ENCODE measurements around the gene CERS4.

CERS4 gene

DNA sequence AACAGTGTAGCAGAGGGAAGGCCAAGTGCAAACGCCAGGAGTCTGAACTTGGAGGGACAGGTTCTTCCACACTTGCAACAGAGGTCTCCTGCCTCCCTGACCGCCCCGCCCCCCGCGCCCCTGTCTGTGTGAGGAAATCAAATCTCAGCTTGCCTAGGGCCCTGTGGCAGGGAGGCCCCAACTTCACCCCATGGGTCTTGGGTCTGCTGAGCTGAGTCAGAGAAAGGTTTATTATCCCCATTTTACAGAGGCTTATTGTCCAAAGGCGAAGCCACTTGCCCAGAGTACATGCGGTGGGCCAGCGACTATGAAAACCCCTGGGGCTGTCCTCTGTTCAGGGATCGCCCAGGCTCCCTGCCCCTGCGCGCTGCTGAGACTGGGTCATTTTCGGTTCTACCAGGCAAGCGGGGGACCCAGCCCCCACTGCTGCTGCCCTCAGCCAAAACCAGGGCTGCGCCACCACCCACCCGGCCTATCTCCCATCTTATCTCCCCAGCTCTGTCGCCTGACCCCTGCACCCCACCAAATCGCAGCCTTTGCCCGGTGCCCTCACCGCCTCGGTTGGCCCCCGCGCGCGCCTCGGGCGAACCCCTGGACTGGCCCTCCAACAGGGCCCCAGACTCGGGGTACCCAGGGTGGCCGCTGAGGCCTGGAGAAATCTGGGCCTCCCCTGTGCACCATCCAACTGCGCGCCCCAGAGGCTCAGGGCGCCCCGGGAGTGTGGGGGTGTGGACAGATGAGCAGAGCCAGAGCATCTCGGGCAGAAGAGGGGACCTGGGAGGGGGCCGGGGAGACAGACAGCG is 850 bp upstream of the CERS4 start:
- TF ChIP-seq, protein P1, sequence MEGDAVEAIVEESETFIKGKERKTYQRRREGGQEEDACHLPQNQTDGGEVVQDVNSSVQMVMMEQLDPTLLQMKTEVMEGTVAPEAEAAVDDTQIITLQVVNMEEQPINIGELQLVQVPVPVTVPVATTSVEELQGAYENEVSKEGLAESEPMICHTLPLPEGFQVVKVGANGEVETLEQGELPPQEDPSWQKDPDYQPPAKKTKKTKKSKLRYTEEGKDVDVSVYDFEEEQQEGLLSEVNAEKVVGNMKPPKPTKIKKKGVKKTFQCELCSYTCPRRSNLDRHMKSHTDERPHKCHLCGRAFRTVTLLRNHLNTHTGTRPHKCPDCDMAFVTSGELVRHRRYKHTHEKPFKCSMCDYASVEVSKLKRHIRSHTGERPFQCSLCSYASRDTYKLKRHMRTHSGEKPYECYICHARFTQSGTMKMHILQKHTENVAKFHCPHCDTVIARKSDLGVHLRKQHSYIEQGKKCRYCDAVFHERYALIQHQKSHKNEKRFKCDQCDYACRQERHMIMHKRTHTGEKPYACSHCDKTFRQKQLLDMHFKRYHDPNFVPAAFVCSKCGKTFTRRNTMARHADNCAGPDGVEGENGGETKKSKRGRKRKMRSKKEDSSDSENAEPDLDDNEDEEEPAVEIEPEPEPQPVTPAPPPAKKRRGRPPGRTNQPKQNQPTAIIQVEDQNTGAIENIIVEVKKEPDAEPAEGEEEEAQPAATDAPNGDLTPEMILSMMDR (IDR thresholded peaks at IDR 0.05), result no peak

DNA sequence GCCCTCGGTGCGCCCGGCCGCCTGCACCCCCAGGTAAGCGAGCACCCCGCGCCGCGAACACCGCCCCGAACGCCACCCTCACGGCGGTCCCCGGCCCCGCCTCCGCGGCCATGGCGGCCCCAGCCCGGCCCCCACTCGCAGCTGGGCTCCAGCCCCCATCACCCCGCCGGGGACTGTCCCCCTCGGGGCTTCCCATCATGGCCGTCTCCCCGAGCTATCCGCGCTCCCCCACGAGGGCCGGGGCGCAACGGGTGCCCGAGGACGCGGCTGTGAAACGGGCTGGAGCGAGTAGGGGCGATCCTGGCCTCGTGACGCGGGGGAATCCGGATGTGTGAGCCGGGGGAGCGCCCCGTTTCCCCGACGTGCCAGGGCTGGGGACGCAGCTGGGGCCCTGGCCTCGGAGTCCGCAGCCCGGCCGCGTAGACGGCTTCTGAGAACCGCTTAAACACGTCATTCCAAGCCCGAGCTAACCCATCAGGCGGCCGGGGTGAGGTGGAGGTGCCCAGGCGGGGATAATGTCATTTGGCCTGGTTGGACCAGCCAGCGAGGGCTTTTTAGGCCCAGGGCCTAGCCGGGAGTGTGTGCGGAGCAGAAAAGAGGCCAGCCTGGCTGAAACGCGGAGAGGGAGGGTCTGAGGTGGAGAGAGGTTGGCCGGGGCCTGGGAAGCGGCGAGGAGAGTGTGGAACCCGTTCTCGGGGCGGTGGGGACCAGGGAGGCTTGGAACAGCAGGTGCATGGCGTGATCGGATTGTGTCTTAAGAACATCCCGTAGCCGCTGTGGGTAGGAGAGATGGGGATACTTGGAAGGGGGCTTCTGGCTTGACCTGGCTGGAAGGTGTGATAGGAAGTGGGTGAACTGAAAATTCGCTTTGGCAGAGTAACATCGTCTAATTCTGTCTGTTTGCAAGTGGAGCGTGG is 550 bp downstream of the CERS4 start:
- TF ChIP-seq, protein P1 (IDR thresholded peaks at IDR 0.05), result no peak

DNA sequence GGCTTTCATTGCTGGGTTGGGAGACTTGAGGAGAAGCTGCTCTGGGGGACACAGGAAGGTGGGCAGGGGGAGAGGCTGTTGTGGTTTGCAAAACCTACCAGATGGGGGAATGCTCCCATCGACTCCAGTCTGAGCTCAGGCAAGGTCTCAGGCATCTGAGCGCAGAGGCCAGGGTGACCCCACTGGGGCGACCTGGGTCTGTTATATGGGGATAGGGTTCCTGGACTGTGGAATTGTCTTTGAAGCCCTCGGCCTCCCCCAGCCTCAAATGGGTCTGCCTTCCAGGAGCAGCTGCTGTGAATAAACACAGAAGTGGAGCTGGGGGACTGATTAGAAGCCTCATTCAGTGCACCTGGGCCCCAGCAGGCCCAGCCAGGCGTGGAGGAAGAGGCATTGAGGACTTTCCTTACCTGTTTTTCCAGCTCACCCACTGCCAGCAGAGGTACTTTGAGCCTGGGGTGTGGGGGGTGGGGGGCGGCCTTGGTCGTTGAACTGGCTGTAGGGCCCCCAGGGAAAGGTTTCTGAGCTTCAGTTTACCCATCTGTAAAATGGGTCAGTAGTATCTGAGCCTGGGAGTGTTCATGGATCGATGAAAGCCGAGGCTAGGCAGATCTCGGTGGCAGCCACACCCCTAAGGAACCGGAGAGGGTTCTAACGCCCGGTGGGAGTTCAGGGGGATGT is 1.4 kb downstream of the CERS4 start:
- TF ChIP-seq, protein P1 (IDR thresholded peaks at IDR 0.05), result no peak

DNA sequence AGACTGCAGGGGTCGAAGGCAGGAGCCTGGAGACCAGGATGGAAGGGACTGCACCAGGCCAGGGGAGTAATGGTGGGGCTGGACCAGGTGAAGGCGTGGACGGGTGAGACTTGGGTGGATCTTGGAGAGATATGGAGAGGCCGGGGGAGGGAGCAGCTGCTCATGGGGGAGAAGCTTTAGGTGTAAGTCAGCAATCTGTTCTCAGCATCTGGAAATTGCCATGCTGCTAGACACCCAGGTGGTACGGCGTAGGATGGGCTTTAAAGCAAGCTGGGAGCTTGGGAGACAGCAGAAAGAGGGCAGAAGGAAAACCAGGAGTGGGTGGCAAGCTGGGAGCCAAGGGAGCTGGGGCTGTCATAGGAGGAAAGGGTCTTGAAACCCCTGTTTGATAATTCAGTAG is 3.0 kb downstream of the CERS4 start:
- TF ChIP-seq, protein P1 (IDR thresholded peaks at IDR 0.05), result no peak

DNA sequence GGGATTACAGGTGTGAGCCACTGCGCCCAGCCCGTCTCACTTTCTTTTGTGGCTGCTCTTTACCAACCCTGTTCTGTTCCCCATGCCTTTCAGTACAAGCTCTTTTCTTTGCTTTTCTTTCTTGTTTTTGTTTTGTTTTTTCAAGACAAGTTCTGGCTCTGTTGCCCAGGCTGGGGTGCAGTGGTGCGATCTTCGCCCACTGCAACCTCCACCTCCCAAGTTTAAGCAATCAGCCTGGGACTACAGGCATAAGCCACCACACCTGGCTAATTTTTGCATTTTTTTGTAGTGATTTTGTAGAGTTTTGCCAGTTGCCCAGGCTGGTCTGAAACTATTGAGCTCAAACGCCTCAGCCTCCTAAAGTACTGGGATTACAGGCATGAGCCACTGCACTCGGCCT is 3.7 kb downstream of the CERS4 start:
- TF ChIP-seq, protein P1 (IDR thresholded peaks at IDR 0.05), result no peak

DNA sequence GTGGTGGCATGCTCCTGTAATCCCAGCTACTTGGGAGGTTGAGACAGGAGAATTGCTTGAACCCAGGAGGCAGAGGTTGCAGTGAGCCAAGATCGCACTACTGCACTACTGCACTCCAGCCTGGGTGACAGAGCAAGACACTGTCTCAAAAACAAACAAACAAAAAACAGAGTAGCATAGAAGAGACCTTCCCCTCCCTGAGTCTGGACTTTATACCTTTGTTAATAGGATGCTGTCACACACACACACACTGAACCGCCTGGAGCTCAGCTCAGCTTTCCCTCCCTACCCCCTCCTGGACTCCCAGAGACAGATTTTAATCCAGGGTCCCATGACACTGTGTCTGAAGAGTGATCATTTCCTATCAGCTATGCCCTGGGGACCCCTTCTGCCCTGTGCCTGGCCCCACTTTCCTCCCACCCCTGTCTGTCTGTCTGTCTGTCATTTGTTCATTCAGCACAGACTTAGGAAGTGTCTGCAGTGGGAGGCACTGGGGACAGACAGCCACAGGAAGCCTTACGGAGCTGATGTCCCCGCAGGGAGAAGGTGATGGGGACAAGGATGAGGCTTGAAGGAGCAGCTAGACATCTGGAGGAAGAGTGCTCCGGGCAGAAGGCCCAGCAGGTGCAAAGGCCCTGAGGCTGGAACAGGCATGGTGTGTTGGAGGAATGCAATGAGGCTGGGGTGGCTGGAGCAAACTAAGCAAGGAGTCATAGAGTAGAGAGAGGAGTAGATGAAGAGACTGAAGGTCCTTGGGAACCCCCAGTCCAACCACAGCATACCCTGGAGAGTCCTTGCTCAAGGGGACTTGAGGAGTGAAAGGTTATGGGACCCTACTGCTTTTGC is 4.9 kb downstream of the CERS4 start:
- TF ChIP-seq, protein P1 (IDR thresholded peaks at IDR 0.05), result no peak

All from LNCAP (cell line).